ENCODE results near the gene VWA8. TPM values are rescaled to one million over a fixed set of nuclear protein-coding genes. Genes with fewer than 3 reads are reported as not detected.

The VWA8 gene
- total and polyA plus RNA-seq, 2 of the 8 experiments (the other 6 are each of a cell fraction or from before 2014, with no cell fraction given) = 5.9 to 19.6 TPM

DNA sequence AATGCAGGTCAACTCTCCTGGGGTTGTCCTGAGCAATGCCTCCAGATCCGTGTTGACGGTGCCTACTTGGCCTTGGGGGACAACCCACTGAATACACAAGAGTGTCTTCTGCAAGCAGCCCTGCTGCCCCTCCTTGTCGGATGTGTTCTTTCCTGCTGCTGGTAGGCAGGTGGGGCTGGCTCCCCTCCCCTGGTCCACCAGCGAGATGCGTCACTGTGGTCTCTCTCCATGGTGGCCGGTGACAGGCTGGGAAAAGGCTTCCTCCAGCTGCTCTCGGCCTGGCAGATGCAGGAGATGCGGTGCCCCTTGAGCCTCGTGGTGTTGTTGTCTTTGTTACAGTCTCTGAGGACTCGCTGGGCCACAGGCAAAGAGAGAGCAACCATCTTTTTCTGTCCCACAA lies 418.6 kb downstream of the VWA8 start:
- no peak overlapping the region for H4K8ac ChIP-seq (ENCODE audit: extremely low read depth, insufficient read depth, low read length)
- H3K79me2 ChIP-seq (ENCODE audit: control insufficient read depth in 1 of 2, insufficient read depth in 2 of 2, low read length in 2 of 2) = no peaks in the 10 kb centered on the region
- no peak overlapping the region for H2BK5ac ChIP-seq (ENCODE audit: low read depth, low read length)
- no peaks in the 10 kb centered on the region for H3K36me3 ChIP-seq (ENCODE audit: control insufficient read depth in 2 of 4, insufficient read depth in 4 of 4, low read length in 3 of 4)
- H2BK20ac ChIP-seq (ENCODE audit: low read length) = no peak overlapping the region; the same call in 1 of the 2 replicates
- no peaks in the 10 kb centered on the region for H3K79me1 ChIP-seq (ENCODE audit: low read depth, low read length)
- H3K27ac ChIP-seq (ENCODE audit: low read depth, low read length) = no peak overlapping the region
- H3K9me3 ChIP-seq (ENCODE audit: insufficient read depth in 2 of 2, low read depth in 1 of 2, low read length in 1 of 2) = peaks cover 6 to 11% of the 10 kb centered on the region in 2 experiments; a peak in 3 of 4 replicates
- no peaks in the 10 kb centered on the region for H3K23me2 ChIP-seq (ENCODE audit: low read depth, low read length)
- WGBS, 2 experiments (ENCODE audit: extremely low coverage in 1 of 2, insufficient coverage in 1 of 2, insufficient read length in 1 of 2, insufficient replicate concordance in 2 of 2, low coverage in 1 of 2, low lambda C conversion rate in 2 of 2, missing lambda C conversion rate in 1 of 2) = 92% methylated on average over 10 of the region's 10 CpGs; no CpG with 5 or more reads in 1 of the 2 experiments
- no peaks in the 10 kb centered on the region; a peak in 1 of 7 replicates for H3K27me3 ChIP-seq (replicated peaks in 1 of 4; ENCODE audit: control insufficient read depth in 3 of 4, extremely low read depth in 1 of 4, insufficient read depth in 3 of 4, low read length in 3 of 4)
- H2BK120ac ChIP-seq (replicated peaks; ENCODE audit: low read depth, low read length) = no peak overlapping the region
- TF ChIP-seq YY1 (IDR thresholded peaks at IDR 0.05; ENCODE audit: low read depth, low read length) (no peak), KDM1A (IDR thresholded peaks at IDR 0.05; ENCODE audit: borderline replicate concordance, low read length) (no peak), FOSL1 (IDR thresholded peaks at IDR 0.05; ENCODE audit: insufficient read depth, low read depth, low read length) (no peak), PHF8 (conservative IDR thresholded peaks at IDR 0.05; ENCODE audit: low read depth, low read length) (no peak), SIX5 (IDR thresholded peaks at IDR 0.05; ENCODE audit: low read depth, low read length) (no peak), ASH2L (IDR thresholded peaks at IDR 0.05; ENCODE audit: low read length) (no peak), RFX5 (IDR thresholded peaks at IDR 0.05; ENCODE audit: borderline replicate concordance, low read depth, low read length) (no peak)
- peaks cover 0 to 4% (median under 1%) of the 10 kb centered on the region in 4 experiments; a peak in 3 of 7 replicates for H3K4me1 ChIP-seq (replicated peaks in 1 of 4; ENCODE audit: control insufficient read depth in 3 of 4, insufficient read depth in 4 of 4, low read length in 3 of 4)
- no peak for FAIRE-seq
- CTCF ChIA-PET (ENCODE audit: partially characterized antibody) = interaction anchor here (1.1 to 1.3 kb wide), 2 partner anchors 84 to 126 kb away, joined by 3 to 6 read pairs; partner anchors contain the start of gene RGCC
- no peak overlapping the region; the same call in 1 of the 2 replicates for H3K18ac ChIP-seq (ENCODE audit: extremely low read depth, low read length)
- no peak overlapping the region for H2BK12ac ChIP-seq (ENCODE audit: low read depth, low read length)
- no peak overlapping the region for H3K9ac ChIP-seq (replicated peaks in 1 of 4; ENCODE audit: extremely low read depth in 1 of 4, low read depth in 3 of 4, low read length in 3 of 4)
- no peak for DNase-seq (ENCODE audit: low read depth in 1 of 2, low spot score in 2 of 2)
- H4K20me1 ChIP-seq (replicated peaks in 1 of 2; ENCODE audit: control insufficient read depth in 1 of 2, insufficient read depth in 2 of 2, low read length in 2 of 2) = no peaks in the 10 kb centered on the region
- H2AFZ ChIP-seq (ENCODE audit: low read length) = no peak overlapping the region
- no peak overlapping the region for H3K23ac ChIP-seq (ENCODE audit: insufficient read length)
- no peak overlapping the region for H3K4me2 ChIP-seq (ENCODE audit: insufficient read depth in 1 of 2, low read depth in 2 of 2, low read length in 2 of 2)
- H2BK15ac ChIP-seq (ENCODE audit: low read length) = peak overlapping the region; percentile 40; the same call in 1 of the 2 replicates
- POLR2A ChIA-PET (ENCODE audit: partially characterized antibody) = no interaction called here
- H3K4me3 ChIP-seq (ENCODE audit: extremely low read depth in 1 of 4, insufficient read depth in 2 of 4, low read depth in 3 of 4, low read length in 4 of 4) = no peak overlapping the region
- no peak overlapping the region for H4K91ac ChIP-seq (replicated peaks; ENCODE audit: insufficient read length, low read length)
- no peak overlapping the region for H3K56ac ChIP-seq (replicated peaks; ENCODE audit: insufficient read length, low read depth, low read length)
- H3K14ac ChIP-seq (ENCODE audit: insufficient read length) = no peak overlapping the region
- no peak overlapping the region for H4K5ac ChIP-seq (ENCODE audit: insufficient read length, low read depth, low read length)
- no peak overlapping the region for H2AK5ac ChIP-seq (ENCODE audit: low read depth, low read length)
- no peak overlapping the region for H3K4ac ChIP-seq (replicated peaks; ENCODE audit: insufficient read length, low read depth, low read length)
